HG03095 (cell line): ENCODE data around the gene LUC7L.
"Not testable (repeated sequence)": the region's sequence is repeated elsewhere in the genome, so short reads cannot be mapped to it uniquely, and the experiment has no call there.

Experiments
- ATAC-seq: cut with Tn5 transposase; IDR thresholded peaks from one replicate; pipeline ENCODE4 v1.9.1; 2021; ENCODE audit warnings: moderate library complexity; ENCODE audit not compliant: unreplicated experiment

LUC7L gene

DNA sequence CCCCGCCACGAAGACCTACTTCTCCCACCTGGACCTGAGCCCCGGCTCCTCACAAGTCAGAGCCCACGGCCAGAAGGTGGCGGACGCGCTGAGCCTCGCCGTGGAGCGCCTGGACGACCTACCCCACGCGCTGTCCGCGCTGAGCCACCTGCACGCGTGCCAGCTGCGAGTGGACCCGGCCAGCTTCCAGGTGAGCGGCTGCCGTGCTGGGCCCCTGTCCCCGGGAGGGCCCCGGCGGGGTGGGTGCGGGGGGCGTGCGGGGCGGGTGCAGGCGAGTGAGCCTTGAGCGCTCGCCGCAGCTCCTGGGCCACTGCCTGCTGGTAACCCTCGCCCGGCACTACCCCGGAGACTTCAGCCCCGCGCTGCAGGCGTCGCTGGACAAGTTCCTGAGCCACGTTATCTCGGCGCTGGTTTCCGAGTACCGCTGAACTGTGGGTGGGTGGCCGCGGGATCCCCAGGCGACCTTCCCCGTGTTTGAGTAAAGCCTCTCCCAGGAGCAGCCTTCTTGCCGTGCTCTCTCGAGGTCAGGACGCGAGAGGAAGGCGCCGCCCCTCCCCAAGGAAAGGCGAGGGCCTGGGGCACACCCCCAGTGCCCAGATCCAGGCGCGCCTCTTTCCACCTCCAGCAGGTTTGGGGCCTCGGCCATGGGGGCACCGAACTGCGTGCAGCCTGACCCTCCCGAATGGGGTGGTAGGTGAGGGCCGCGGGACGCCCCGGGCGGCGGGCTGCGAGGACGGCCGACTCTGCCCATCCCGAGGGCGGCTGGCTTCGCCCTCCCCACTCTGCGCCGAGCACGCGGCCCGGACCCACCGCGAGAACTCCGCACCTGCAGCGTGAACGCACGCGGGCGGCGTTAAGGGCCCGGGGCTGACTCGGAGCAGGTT, 48.3 kb downstream of the LUC7L start:
- ATAC-seq, result no peak

DNA sequence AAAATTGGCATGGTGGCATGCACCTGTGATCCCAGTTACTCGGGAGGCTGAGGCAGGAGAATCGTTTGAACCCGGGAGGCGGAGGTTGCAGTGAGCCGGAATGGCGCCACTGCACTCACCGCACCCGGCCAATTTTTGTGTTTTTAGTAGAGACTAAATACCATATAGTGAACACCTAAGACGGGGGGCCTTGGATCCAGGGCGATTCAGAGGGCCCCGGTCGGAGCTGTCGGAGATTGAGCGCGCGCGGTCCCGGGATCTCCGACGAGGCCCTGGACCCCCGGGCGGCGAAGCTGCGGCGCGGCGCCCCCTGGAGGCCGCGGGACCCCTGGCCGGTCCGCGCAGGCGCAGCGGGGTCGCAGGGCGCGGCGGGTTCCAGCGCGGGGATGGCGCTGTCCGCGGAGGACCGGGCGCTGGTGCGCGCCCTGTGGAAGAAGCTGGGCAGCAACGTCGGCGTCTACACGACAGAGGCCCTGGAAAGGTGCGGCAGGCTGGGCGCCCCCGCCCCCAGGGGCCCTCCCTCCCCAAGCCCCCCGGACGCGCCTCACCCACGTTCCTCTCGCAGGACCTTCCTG, 49.1 kb downstream of the LUC7L start, which contains the start of gene HBQ1:
Gene HBQ1 (plus strand): TSS at position 359 of the 575 bp plus-strand sequence. CDS start 28 bp downstream, at position 387.
- no peak for ATAC-seq

DNA sequence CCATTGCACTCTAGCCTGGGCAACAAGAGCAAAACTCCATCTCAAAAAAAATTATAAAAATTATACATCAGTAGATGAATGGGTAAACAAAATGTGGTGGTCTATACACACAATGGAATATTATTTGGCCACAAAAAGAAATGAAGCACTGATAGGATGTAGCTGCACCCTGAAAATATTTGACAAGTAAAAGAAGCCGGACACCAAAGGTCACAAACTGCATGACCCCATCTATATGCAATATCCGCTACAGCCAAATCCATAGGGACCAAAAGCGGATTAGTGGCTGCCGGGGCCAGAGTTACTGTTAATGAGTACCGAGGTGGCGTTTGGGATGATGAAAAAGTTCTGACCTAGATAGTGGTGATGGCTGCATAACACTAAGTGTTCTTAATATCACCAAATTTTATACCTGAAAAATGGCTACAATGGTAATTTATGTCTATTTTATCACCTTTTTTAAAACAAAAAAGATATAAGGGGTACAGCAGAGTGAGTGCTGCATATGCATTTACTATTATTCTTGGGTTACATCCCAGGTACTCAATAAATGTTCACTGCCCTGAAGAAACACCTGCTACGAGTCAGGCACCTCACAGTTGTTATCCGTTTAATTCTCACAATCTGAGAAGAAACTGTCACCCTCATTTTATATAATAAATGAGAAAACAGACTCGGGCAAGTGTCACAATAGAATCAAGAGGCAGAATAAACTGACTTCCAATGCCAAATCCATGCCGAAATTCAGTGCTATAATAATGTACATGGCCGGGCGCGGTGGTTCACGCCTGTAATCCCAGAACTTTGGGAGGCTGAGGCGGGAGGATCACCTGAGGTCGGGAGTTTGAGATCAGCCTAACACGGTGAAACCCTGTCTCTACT, 49.8 kb downstream of the LUC7L start:
- ATAC-seq, result no peak

DNA sequence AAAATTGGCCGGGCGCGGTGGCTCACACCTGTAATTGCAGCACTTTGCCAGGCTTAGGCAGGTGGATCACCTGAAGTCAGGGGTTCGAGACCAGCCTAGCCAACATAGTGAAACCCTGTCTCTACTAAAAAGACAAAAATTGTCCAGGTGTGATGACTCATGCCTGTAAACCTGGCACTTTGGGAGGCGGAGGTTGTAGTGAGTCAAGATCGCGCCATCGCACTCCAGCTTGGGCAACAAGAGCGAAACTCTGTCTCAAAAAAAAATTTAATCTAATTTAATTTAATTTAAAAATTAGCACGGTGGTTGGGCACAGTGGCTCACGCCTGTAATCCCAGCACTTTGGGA, 50.6 kb downstream of the LUC7L start:
- ATAC-seq, result no peak

DNA sequence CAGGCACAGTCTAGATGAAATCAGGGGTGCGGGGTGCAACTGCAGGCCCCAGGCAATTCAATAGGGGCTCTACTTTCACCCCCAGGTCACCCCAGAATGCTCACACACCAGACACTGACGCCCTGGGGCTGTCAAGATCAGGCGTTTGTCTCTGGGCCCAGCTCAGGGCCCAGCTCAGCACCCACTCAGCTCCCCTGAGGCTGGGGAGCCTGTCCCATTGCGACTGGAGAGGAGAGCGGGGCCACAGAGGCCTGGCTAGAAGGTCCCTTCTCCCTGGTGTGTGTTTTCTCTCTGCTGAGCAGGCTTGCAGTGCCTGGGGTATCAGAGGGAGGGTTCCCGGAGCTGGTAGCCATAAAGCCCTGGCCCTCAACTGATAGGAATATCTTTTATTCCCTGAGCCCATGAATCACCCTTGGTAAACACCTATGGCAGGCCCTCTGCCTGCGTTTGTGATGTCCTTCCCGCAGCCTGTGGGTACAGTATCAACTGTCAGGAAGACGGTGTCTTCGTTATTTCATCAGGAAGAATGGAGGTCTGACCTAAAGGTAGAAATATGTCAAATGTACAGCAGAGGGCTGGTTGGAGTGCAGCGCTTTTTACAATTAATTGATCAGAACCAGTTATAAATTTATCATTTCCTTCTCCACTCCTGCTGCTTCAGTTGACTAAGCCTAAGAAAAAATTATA, 51.1 kb downstream of the LUC7L start:
- ATAC-seq, result no peak

DNA sequence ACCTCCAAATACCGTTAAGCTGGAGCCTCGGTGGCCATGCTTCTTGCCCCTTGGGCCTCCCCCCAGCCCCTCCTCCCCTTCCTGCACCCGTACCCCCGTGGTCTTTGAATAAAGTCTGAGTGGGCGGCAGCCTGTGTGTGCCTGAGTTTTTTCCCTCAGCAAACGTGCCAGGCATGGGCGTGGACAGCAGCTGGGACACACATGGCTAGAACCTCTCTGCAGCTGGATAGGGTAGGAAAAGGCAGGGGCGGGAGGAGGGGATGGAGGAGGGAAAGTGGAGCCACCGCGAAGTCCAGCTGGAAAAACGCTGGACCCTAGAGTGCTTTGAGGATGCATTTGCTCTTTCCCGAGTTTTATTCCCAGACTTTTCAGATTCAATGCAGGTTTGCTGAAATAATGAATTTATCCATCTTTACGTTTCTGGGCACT, 51.8 kb downstream of the LUC7L start:
- no peak for ATAC-seq

DNA sequence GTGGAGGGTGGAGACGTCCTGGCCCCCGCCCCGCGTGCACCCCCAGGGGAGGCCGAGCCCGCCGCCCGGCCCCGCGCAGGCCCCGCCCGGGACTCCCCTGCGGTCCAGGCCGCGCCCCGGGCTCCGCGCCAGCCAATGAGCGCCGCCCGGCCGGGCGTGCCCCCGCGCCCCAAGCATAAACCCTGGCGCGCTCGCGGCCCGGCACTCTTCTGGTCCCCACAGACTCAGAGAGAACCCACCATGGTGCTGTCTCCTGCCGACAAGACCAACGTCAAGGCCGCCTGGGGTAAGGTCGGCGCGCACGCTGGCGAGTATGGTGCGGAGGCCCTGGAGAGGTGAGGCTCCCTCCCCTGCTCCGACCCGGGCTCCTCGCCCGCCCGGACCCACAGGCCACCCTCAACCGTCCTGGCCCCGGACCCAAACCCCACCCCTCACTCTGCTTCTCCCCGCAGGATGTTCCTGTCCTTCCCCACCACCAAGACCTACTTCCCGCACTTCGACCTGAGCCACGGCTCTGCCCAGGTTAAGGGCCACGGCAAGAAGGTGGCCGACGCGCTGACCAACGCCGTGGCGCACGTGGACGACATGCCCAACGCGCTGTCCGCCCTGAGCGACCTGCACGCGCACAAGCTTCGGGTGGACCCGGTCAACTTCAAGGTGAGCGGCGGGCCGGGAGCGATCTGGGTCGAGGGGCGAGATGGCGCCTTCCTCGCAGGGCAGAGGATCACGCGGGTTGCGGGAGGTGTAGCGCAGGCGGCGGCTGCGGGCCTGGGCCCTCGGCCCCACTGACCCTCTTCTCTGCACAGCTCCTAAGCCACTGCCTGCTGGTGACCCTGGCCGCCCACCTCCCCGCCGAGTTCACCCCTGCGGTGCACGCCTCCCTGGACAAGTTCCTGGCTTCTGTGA, 52.5 kb downstream of the LUC7L start, which contains the start of gene HBA1:
Gene HBA1 (plus strand): TSS at position 204 of the 906 bp plus-strand sequence. CDS start 37 bp downstream, at position 241.
- not testable (repeated sequence) for ATAC-seq

DNA sequence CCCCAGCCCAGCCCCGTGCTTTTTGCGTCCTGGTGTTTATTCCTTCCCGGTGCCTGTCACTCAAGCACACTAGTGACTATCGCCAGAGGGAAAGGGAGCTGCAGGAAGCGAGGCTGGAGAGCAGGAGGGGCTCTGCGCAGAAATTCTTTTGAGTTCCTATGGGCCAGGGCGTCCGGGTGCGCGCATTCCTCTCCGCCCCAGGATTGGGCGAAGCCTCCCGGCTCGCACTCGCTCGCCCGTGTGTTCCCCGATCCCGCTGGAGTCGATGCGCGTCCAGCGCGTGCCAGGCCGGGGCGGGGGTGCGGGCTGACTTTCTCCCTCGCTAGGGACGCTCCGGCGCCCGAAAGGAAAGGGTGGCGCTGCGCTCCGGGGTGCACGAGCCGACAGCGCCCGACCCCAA, 53.2 kb downstream of the LUC7L start:
- ATAC-seq, result not testable (repeated sequence)

DNA sequence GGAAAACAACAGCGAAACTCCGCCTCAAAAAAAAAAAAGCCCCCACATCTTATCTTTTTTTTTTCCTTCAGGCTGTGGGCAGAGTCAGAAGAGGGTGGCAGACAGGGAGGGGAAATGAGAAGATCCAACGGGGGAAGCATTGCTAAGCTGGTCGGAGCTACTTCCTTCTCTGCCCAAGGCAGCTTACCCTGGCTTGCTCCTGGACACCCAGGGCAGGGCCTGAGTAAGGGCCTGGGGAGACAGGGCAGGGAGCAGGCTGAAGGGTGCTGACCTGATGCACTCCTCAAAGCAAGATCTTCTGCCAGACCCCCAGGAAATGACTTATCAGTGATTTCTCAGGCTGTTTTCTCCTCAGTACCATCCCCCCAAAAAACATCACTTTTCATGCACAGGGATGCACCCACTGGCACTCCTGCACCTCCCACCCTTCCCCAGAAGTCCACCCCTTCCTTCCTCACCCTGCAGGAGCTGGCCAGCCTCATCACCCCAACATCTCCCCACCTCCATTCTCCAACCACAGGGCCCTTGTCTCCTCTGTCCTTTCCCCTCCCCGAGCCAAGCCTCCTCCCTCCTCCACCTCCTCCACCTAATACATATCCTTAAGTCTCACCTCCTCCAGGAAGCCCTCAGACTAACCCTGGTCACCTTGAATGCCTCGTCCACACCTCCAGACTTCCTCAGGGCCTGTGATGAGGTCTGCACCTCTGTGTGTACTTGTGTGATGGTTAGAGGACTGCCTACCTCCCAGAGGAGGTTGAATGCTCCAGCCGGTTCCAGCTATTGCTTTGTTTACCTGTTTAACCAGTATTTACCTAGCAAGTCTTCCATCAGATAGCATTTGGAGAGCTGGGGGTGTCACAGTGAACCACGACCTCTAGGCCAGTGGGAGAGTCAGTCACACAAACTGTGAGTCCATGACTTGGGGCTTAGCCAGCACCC, 54.0 kb downstream of the LUC7L start:
- no peak for ATAC-seq

DNA sequence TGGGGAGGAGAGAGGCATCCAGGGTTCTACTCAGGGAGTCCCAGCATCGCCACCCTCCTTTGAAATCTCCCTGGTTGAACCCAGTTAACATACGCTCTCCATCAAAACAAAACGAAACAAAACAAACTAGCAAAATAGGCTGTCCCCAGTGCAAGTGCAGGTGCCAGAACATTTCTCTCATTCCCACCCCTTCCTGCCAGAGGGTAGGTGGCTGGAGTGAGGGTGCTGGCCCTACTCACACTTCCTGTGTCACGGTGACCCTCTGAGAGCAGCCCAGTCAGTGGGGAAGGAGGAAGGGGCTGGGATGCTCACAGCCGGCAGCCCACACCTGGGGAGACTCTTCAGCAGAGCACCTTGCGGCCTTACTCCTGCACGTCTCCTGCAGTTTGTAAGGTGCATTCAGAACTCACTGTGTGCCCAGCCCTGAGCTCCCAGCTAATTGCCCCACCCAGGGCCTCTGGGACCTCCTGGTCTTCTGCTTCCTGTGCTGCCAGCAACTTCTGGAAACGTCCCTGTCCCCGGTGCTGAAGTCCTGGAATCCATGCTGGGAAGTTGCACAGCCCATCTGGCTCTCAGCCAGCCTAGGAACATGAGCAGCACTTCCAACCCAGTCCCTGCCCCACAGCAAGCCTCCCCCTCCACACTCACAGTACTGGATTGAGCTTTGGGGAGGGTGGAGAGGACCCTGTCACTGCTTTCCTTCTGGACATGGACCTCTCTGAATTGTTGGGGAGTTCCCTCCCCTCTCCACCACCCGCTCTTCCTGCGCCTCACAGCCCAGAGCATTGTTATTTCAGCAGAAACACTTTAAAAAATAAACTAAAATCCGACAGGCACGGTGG, 55.1 kb downstream of the LUC7L start:
- ATAC-seq, result not testable (repeated sequence)

DNA sequence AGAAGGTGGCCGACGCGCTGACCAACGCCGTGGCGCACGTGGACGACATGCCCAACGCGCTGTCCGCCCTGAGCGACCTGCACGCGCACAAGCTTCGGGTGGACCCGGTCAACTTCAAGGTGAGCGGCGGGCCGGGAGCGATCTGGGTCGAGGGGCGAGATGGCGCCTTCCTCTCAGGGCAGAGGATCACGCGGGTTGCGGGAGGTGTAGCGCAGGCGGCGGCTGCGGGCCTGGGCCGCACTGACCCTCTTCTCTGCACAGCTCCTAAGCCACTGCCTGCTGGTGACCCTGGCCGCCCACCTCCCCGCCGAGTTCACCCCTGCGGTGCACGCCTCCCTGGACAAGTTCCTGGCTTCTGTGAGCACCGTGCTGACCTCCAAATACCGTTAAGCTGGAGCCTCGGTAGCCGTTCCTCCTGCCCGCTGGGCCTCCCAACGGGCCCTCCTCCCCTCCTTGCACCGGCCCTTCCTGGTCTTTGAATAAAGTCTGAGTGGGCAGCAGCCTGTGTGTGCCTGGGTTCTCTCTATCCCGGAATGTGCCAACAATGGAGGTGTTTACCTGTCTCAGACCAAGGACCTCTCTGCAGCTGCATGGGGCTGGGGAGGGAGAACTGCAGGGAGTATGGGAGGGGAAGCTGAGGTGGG, 55.9 kb downstream of the LUC7L start:
- ATAC-seq, result not testable (repeated sequence)

DNA sequence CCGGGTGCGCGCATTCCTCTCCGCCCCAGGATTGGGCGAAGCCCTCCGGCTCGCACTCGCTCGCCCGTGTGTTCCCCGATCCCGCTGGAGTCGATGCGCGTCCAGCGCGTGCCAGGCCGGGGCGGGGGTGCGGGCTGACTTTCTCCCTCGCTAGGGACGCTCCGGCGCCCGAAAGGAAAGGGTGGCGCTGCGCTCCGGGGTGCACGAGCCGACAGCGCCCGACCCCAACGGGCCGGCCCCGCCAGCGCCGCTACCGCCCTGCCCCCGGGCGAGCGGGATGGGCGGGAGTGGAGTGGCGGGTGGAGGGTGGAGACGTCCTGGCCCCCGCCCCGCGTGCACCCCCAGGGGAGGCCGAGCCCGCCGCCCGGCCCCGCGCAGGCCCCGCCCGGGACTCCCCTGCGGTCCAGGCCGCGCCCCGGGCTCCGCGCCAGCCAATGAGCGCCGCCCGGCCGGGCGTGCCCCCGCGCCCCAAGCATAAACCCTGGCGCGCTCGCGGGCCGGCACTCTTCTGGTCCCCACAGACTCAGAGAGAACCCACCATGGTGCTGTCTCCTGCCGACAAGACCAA, 56.8 kb downstream of the LUC7L start, which contains the start of gene HBA2:
Gene HBA2 (plus strand): TSS at position 503 of the 568 bp plus-strand sequence. CDS start 37 bp downstream, at position 540.
- ATAC-seq, result not testable (repeated sequence)

DNA sequence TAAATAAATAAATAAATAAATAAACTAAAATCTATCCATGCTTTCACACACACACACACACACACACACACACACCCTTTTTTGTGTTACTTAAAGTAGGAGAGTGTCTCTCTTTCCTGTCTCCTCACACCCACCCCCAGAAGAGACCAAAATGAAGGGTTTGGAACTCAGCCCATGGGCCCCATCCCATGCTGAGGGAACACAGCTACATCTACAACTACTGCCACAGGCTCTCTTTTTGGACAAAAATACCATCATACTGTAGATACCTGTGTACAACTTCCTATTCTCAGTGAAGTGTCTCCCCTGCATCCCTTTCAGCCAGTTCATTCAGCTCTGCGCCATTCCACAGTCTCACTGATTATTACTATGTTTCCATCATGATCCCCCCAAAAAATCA, 58.5 kb downstream of the LUC7L start:
- ATAC-seq, result no peak

DNA sequence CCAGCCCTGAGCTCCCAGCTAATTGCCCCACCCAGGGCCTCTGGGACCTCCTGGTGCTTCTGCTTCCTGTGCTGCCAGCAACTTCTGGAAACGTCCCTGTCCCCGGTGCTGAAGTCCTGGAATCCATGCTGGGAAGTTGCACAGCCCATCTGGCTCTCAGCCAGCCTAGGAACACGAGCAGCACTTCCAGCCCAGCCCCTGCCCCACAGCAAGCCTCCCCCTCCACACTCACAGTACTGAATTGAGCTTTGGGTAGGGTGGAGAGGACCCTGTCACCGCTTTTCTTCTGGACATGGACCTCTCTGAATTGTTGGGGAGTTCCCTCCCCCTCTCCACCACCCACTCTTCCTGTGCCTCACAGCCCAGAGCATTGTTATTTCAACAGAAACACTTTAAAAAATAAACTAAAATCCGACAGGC, 59.2 kb downstream of the LUC7L start:
- ATAC-seq, result not testable (repeated sequence)

DNA sequence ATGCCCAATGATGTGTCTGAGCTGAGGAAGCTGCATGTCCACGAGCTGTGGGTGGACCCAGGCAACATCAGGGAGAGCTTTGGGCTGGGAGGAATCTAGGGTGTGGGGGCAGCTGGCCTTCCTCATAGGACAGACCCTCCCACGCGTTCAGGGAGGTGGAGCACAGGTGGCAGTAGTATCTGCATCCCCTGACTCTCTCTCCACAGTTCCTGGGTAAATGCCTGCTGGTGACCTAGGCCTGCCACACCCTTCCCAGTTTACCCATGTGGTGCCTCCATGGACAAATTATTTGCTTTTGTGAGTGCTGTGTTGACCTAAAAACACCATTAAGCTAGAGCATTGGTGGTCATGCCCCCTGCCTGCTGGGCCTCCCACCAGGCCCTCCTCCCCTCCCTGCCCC, 60.2 kb downstream of the LUC7L start:
- ATAC-seq, result no peak

DNA sequence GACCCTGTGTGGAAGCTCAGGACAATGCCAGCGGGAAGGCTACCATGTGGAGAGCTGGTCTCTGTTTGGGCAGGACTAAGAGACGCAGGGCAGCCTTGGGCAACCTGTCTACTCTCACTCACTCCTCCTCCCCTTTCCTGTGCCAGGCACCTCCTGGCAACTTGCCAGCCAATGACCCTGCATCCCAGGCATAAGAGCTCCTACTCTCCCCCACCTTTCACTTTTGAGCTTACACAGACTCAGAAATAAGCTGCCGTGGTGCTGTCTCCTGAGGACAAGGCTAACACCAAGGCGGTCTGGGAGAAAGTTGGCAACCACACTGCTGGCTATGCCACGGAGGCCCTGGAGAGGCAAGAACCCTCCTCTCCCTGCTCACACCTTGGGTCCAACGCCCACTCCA, 60.8 kb downstream of the LUC7L start:
- no peak for ATAC-seq
